HEK293 (cell line): ENCODE measurements around the gene BTRC.

Source experiments
- CTCF ChIA-PET: fragments of 350-600 bp; formaldehyde crosslinking; extraction: SDS; loops from one replicate; lab custom pipeline; 2021; ENCODE audit warnings: antibody characterized with exemption; lab: Yijun Ruan, JAX
- POLR2A ChIA-PET: fragments of 300-600 bp; formaldehyde crosslinking; extraction: SDS; loops from one replicate; lab custom pipeline; 2020; ENCODE audit warnings: antibody characterized with exemption, inconsistent platforms; lab: Yijun Ruan, JAX
- H3K27ac ChIP-seq: fragments of 200-500 bp; sonication (Bioruptor generic); 2 replicates; pipeline ENCODE4 v1.5.1; 2014; ENCODE audit warnings: low read depth, low read length, control low read depth, inconsistent platforms; ENCODE audit errors: extremely low read depth
- H3K36me3 ChIP-seq, 2 experiments: fragments of 200-500 bp in 1 of 2; sonication (Bioruptor generic) in 1 of 2; 1 replicate in 1 of 2; 2 replicates in 1 of 2; pipeline ENCODE4 v1.5.1; 2014 to 2017; ENCODE audit warnings: inconsistent platforms in 2 of 2, low read length in 2 of 2; ENCODE audit not compliant: control insufficient read depth in 2 of 2, insufficient read depth in 1 of 2
- H3K4me1 ChIP-seq: fragments of 200-500 bp; sonication (Bioruptor generic); 2 replicates; pipeline ENCODE4 v1.5.1; 2014; ENCODE audit warnings: mild to moderate bottlenecking, low read length, inconsistent platforms; ENCODE audit not compliant: control insufficient read depth, insufficient read depth
- H3K4me3 ChIP-seq: 2 replicates; pipeline ENCODE4 v1.5.1; 2011; ENCODE audit warnings: low read depth, mild to moderate bottlenecking, control low read depth, low read length, moderate library complexity
- H3K9me3 ChIP-seq: fragments of 200-500 bp; sonication (Bioruptor generic); 2 replicates; pipeline ENCODE4 v1.5.1; 2014; ENCODE audit warnings: low read depth, low read length, inconsistent platforms; ENCODE audit not compliant: control insufficient read depth, insufficient read depth
- GLI4 ChIP-seq: fragments of 450-650 bp; formaldehyde crosslinking; IDR thresholded peaks from 2 replicates; pipeline ENCODE4 v1.5.1; 2016; ENCODE audit warnings: missing biosample characterization, missing genetic modification characterization
- IKZF3 ChIP-seq: fragments of 450-650 bp; IDR thresholded peaks from 2 replicates; pipeline ENCODE4 v1.5.0; 2018; ENCODE audit warnings: missing biosample characterization, mild to moderate bottlenecking, missing genetic modification characterization, moderate library complexity
- MYNN ChIP-seq: fragments of 450-650 bp; formaldehyde crosslinking; IDR thresholded peaks from 2 replicates; pipeline ENCODE4 v1.5.1; 2016; ENCODE audit warnings: missing biosample characterization, missing genetic modification characterization, borderline replicate concordance
- MZF1 ChIP-seq: fragments of 450-650 bp; formaldehyde crosslinking; IDR thresholded peaks from 2 replicates; pipeline ENCODE4 v1.5.1; 2017; ENCODE audit warnings: missing biosample characterization, missing genetic modification characterization, borderline replicate concordance
- OSR2 ChIP-seq: fragments of 450-650 bp; formaldehyde crosslinking; IDR thresholded peaks from 2 replicates; pipeline ENCODE4 v1.5.1; 2016; ENCODE audit warnings: missing biosample characterization, missing genetic modification characterization
- SALL2 ChIP-seq: fragments of 450-650 bp; formaldehyde crosslinking; IDR thresholded peaks from 2 replicates; pipeline ENCODE4 v1.5.0; 2017; ENCODE audit warnings: missing biosample characterization, mild to moderate bottlenecking, missing genetic modification characterization, borderline replicate concordance
- SCRT2 ChIP-seq: fragments of 450-650 bp; formaldehyde crosslinking; IDR thresholded peaks from 2 replicates; pipeline ENCODE4 v1.5.1; 2016; ENCODE audit warnings: missing biosample characterization, missing genetic modification characterization
- SP3 ChIP-seq: fragments of 450-650 bp; formaldehyde crosslinking; IDR thresholded peaks from 2 replicates; pipeline ENCODE4 v1.5.1; 2016; ENCODE audit warnings: missing biosample characterization, missing genetic modification characterization
- ZBTB21 ChIP-seq: fragments of 450-650 bp; formaldehyde crosslinking; IDR thresholded peaks from 2 replicates; pipeline ENCODE4 v1.5.1; 2017; ENCODE audit warnings: missing biosample characterization, missing genetic modification characterization
- ZBTB48 ChIP-seq: fragments of 450-650 bp; formaldehyde crosslinking; IDR thresholded peaks from 2 replicates; pipeline ENCODE4 v1.5.1; 2016; ENCODE audit warnings: missing biosample characterization, missing genetic modification characterization
- ZEB2 ChIP-seq: fragments of 450-650 bp; formaldehyde crosslinking; IDR thresholded peaks from 2 replicates; pipeline ENCODE4 v1.5.1; 2016; ENCODE audit warnings: missing biosample characterization, missing genetic modification characterization
- ZFP3 ChIP-seq: fragments of 450-650 bp; formaldehyde crosslinking; IDR thresholded peaks from 2 replicates; pipeline ENCODE4 v1.5.1; 2016; ENCODE audit warnings: low read depth, missing biosample characterization, missing genetic modification characterization
- ZNF121 ChIP-seq: fragments of 450-650 bp; formaldehyde crosslinking; IDR thresholded peaks from 2 replicates; pipeline ENCODE4 v1.5.1; 2016; ENCODE audit warnings: missing biosample characterization, missing genetic modification characterization
- ZNF138 ChIP-seq: fragments of 450-650 bp; formaldehyde crosslinking; IDR thresholded peaks from 2 replicates; pipeline ENCODE4 v1.5.1; 2016; ENCODE audit warnings: missing biosample characterization, missing genetic modification characterization, borderline replicate concordance
- ZNF211 ChIP-seq: fragments of 450-650 bp; formaldehyde crosslinking; IDR thresholded peaks from 2 replicates; pipeline ENCODE4 v1.5.1; 2016; ENCODE audit warnings: low read depth, missing biosample characterization, missing genetic modification characterization
- ZNF37A ChIP-seq: fragments of 450-650 bp; IDR thresholded peaks from 2 replicates; pipeline ENCODE4 v1.5.1; 2018; ENCODE audit warnings: missing biosample characterization, missing genetic modification characterization
- ZNF548 ChIP-seq: fragments of 450-650 bp; formaldehyde crosslinking; IDR thresholded peaks from 2 replicates; pipeline ENCODE4 v1.5.1; 2016; ENCODE audit warnings: missing biosample characterization, missing genetic modification characterization
- ZNF585B ChIP-seq: fragments of 450-650 bp; formaldehyde crosslinking; IDR thresholded peaks from 2 replicates; pipeline ENCODE4 v1.5.1; 2016; ENCODE audit warnings: missing biosample characterization, missing genetic modification characterization
- ZNF629 ChIP-seq: fragments of 450-650 bp; formaldehyde crosslinking; IDR thresholded peaks from 2 replicates; pipeline ENCODE4 v1.5.1; 2017; ENCODE audit warnings: missing biosample characterization, missing genetic modification characterization
- ZNF677 ChIP-seq: fragments of 450-650 bp; IDR thresholded peaks from 2 replicates; pipeline ENCODE4 v1.5.0; 2018; ENCODE audit warnings: missing biosample characterization, mild to moderate bottlenecking, missing genetic modification characterization, moderate library complexity
- ZSCAN16 ChIP-seq: fragments of 450-650 bp; formaldehyde crosslinking; IDR thresholded peaks from 2 replicates; pipeline ENCODE4 v1.5.1; 2016; ENCODE audit warnings: missing biosample characterization, missing genetic modification characterization
- TF ChIP-seq, protein P1 (sequence below): fragments of 450-650 bp; formaldehyde crosslinking; IDR thresholded peaks from 2 replicates; pipeline ENCODE4 v1.5.1; 2016; ENCODE audit warnings: missing biosample characterization, missing genetic modification characterization
- TF ChIP-seq, protein P2 (sequence below): fragments of 450-650 bp; formaldehyde crosslinking; IDR thresholded peaks from 2 replicates; pipeline ENCODE4 v1.5.1; 2016; ENCODE audit warnings: missing biosample characterization, missing genetic modification characterization
- TF ChIP-seq, protein P3 (sequence below): fragments of 450-650 bp; formaldehyde crosslinking; IDR thresholded peaks from 2 replicates; pipeline ENCODE4 v1.5.1; 2016; ENCODE audit warnings: missing biosample characterization, missing genetic modification characterization
- TF ChIP-seq, protein P4 (sequence below): fragments of 450-650 bp; formaldehyde crosslinking; IDR thresholded peaks from 2 replicates; pipeline ENCODE4 v1.5.1; 2016; ENCODE audit warnings: missing biosample characterization, missing genetic modification characterization
- TF ChIP-seq, protein P5 (sequence below): fragments of 450-650 bp; formaldehyde crosslinking; IDR thresholded peaks from 2 replicates; pipeline ENCODE4 v1.5.1; 2017; ENCODE audit warnings: missing biosample characterization, missing genetic modification characterization
- TF ChIP-seq, protein P6 (sequence below): fragments of 450-650 bp; formaldehyde crosslinking; IDR thresholded peaks from 2 replicates; pipeline ENCODE4 v1.5.1; 2016; ENCODE audit warnings: missing biosample characterization, missing genetic modification characterization

Gene BTRC

DNA sequence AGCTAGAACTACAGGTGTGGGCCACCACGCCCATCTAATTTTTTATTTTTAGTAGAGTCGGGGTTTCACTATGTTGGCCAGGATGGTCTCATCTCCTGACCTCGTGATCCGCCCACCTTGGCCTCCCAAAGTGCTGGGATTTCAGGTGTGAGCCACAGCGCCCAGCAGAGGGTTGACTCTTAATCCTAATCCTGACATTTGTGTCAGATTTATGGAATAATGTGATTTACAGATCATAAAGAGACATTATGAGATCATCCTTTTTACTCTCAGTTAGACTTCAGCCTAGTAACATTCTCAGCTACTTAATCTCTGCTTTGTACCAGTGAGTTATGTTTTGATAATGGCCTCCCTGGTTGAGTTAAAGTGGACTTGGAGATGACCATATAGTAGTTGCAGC, 2.2 kb downstream of the BTRC start:
- Histone ChIP-seq H3K4me1 (peaks cover 10% of the 10 kb centered on the region), H3K27ac (no peak overlapping the region), H3K4me3 (no peak overlapping the region), H3K36me3 (peaks cover 0 to 5% of the 10 kb centered on the region in 2 experiments; a peak in 2 of 3 replicates), H3K9me3 (no peaks in the 10 kb centered on the region)
- ChIA-PET POLR2A (interaction anchor here (1.8 kb wide), 1 partner anchor 11 kb away, joined by 6 read pairs; no protein-coding TSS in a partner anchor), CTCF (interaction anchor here (1.0 kb wide), 1 partner anchor 58 kb away, joined by 5 read pairs; no protein-coding TSS in a partner anchor)
- no peak for TF ChIP-seq ZNF585B (tag by site-specific recombination)
- TF ChIP-seq, protein P1, sequence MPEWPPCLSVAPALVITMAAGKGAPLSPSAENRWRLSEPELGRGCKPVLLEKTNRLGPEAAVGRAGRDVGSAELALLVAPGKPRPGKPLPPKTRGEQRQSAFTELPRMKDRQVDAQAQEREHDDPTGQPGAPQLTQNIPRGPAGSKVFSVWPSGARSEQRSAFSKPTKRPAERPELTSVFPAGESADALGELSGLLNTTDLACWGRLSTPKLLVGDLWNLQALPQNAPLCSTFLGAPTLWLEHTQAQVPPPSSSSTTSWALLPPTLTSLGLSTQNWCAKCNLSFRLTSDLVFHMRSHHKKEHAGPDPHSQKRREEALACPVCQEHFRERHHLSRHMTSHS (tag by site-specific recombination), result no peak
- TF ChIP-seq ZNF629 (tag by site-specific recombination), result peak; percentile 40; the same call in 1 of the 2 replicates
- TF ChIP-seq ZBTB48 (tag by site-specific recombination), result no peak
- no peak for TF ChIP-seq ZFP3
- TF ChIP-seq ZNF211, result no peak
- no peak for TF ChIP-seq MYNN (tag by site-specific recombination)
- TF ChIP-seq, protein P2, sequence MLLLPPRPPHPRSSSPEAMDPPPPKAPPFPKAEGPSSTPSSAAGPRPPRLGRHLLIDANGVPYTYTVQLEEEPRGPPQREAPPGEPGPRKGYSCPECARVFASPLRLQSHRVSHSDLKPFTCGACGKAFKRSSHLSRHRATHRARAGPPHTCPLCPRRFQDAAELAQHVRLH, result 0 out of 2 replicates have a peak, but pooled peaks have one; percentile 17
- TF ChIP-seq ZEB2, result 0 out of 2 replicates have a peak, but pooled peaks have one; percentile 63
- TF ChIP-seq IKZF3 (tag by site-specific recombination), result peak; percentile 43; the same call in 1 of the 2 replicates
- no peak for TF ChIP-seq GLI4 (tag by site-specific recombination)
- no peak for TF ChIP-seq ZNF677 (tag by site-specific recombination)
- no peak for TF ChIP-seq ZNF548
- TF ChIP-seq SALL2, result no peak
- TF ChIP-seq OSR2, result 0 out of 2 replicates have a peak, but pooled peaks have one; percentile 10
- no peak for TF ChIP-seq ZSCAN16 (tag by site-specific recombination)

DNA sequence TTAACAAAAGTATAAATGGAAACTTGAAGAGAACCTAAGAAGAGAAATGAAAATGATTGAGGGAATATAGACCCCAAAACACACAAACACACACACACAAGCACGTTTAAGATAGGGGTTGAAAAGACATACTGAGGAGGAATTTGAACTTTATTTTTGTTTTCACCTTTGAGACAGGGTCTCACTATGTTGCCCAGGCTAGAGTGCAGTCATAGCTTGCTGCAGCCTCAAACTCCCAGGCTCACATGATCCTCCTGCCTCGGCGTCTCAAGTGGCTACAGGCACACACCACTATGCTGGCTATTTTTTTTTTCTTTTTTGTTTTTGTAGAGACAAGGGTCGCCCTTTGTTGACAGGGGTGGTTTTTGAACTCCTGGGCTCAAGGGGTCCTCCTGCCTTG, 4.0 kb downstream of the BTRC start:
- Histone ChIP-seq H3K4me3 (no peak overlapping the region), H3K27ac (no peak overlapping the region), H3K36me3 (peaks cover 0 to 5% of the 10 kb centered on the region in 2 experiments; a peak in 2 of 3 replicates), H3K9me3 (no peaks in the 10 kb centered on the region), H3K4me1 (peaks cover 10% of the 10 kb centered on the region)
- CTCF ChIA-PET, result interaction anchor here (1.0 to 1.3 kb wide), 2 partner anchors 22 to 84 kb away, joined by 3 to 6 read pairs; no protein-coding TSS in a partner anchor
- POLR2A ChIA-PET, result interaction anchor here (0.9 kb wide), 1 partner anchor 130 kb away, joined by 3 read pairs; no protein-coding TSS in a partner anchor
- TF ChIP-seq, protein P3, sequence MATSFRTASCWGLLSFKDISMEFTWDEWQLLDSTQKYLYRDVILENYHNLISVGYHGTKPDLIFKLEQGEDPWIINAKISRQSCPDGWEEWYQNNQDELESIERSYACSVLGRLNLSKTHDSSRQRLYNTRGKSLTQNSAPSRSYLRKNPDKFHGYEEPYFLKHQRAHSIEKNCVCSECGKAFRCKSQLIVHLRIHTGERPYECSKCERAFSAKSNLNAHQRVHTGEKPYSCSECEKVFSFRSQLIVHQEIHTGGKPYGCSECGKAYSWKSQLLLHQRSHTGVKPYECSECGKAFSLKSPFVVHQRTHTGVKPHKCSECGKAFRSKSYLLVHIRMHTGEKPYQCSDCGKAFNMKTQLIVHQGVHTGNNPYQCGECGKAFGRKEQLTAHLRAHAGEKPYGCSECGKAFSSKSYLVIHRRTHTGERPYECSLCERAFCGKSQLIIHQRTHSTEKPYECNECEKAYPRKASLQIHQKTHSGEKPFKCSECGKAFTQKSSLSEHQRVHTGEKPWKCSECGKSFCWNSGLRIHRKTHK (tag by site-specific recombination), result no peak
- TF ChIP-seq ZNF138 (tag by site-specific recombination), result no peak
- peak; percentile 92 for TF ChIP-seq ZNF121 (tag by site-specific recombination)

DNA sequence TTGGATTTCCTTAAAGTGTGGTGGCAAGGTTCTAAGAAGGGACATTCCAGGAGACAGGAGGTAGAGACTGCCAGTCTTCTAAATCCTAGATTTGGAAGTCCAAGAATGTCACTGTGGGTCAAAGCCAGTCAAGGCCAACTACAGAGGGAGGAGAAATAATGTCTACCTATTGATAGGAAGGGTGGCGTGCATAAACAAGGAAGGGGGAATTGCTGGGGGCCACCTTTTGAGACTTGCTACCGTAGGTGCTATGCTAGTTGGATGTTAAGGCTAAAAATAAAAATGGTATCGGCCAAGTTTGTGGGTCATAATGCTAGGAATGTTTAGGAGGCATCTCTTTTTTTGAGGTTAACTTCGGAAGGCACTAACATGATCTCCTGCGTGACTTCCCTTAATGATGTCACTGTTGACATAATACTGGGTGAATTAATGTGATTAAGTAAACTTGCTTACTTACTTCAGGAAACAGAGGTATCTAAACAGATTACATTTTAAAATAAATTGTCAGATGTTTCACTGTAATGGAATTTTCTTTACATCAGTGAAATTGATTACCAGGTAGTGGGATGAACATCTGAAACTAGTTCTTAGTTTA, 4.8 kb downstream of the BTRC start:
- no peak overlapping the region for H3K4me3 ChIP-seq
- CTCF ChIA-PET, result interaction anchor here (1.3 kb wide), 1 partner anchor 83 kb away, joined by 6 read pairs; no protein-coding TSS in a partner anchor
- H3K36me3 ChIP-seq, result peaks cover 0 to 5% of the 10 kb centered on the region in 2 experiments; a peak in 2 of 3 replicates
- POLR2A ChIA-PET, result interaction anchor here (0.9 kb wide), 1 partner anchor 131 kb away, joined by 3 read pairs; no protein-coding TSS in a partner anchor
- no peak overlapping the region for H3K27ac ChIP-seq
- H3K4me1 ChIP-seq, result peaks cover 10% of the 10 kb centered on the region
- H3K9me3 ChIP-seq, result no peaks in the 10 kb centered on the region
- TF ChIP-seq SP3 (tag by site-specific recombination) (peak; percentile 25), ZNF37A (tag by site-specific recombination) (no peak), MZF1 (peak; percentile 56; the same call in 1 of the 2 replicates), SCRT2 (tag by site-specific recombination) (no peak), ZBTB21 (tag by site-specific recombination) (peak; percentile 84)
- TF ChIP-seq, protein P4, sequence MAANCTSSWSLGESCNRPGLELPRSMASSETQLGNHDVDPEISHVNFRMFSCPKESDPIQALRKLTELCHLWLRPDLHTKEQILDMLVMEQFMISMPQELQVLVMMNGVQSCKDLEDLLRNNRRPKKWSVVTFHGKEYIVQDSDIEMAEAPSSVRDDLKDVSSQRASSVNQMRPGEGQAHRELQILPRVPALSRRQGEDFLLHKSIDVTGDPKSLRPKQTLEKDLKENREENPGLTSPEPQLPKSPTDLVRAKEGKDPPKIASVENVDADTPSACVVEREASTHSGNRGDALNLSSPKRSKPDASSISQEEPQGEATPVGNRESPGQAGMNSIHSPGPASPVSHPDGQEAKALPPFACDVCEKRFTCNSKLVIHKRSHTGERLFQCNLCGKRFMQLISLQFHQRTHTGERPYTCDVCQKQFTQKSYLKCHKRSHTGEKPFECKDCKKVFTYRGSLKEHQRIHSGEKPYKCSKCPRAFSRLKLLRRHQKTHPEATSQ (tag by site-specific recombination), result no peak
- TF ChIP-seq, protein P5, sequence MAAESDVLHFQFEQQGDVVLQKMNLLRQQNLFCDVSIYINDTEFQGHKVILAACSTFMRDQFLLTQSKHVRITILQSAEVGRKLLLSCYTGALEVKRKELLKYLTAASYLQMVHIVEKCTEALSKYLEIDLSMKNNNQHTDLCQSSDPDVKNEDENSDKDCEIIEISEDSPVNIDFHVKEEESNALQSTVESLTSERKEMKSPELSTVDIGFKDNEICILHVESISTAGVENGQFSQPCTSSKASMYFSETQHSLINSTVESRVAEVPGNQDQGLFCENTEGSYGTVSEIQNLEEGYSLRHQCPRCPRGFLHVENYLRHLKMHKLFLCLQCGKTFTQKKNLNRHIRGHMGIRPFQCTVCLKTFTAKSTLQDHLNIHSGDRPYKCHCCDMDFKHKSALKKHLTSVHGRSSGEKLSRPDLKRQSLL (tag by site-specific recombination), result no peak
- TF ChIP-seq, protein P6, sequence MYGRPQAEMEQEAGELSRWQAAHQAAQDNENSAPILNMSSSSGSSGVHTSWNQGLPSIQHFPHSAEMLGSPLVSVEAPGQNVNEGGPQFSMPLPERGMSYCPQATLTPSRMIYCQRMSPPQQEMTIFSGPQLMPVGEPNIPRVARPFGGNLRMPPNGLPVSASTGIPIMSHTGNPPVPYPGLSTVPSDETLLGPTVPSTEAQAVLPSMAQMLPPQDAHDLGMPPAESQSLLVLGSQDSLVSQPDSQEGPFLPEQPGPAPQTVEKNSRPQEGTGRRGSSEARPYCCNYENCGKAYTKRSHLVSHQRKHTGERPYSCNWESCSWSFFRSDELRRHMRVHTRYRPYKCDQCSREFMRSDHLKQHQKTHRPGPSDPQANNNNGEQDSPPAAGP (tag by site-specific recombination), result no peak
